Measurements from ENCODE around the gene TMEM132D.

- TF ChIP-seq CTCF (conservative IDR thresholded peaks at IDR 0.05; ENCODE audit: low read depth, low read length) (no peak), EZH2 (IDR thresholded peaks at IDR 0.05; ENCODE audit: borderline replicate concordance, low read depth, low read length, poor library complexity, severe bottlenecking) (no peak)
Observed at GRCh38 chr12:129886541-129886940, 17.3 kb downstream of the TMEM132D start.
